GM13977 (cell line): ENCODE data around the gene LMNTD2.

Experiments used
- DNase-seq: peaks from one replicate; pipeline ENCODE4 v3.0.0; 2012; ENCODE audit warnings: low spot score
- CTCF ChIP-seq: IDR thresholded peaks from 2 replicates; pipeline ENCODE4 v1.5.1; 2012; ENCODE audit warnings: mild to moderate bottlenecking, control low read depth; ENCODE audit not compliant: insufficient read depth; ENCODE audit errors: extremely low read depth, missing control alignments
- in situ Hi-C: fragments of 300-500 bp; cut with MboI; formaldehyde crosslinking; loops from one replicate; pipeline ENCODE4 v1.12.0; 2022; ENCODE audit warnings: low sequenced_read_pairs, low pct_unique_long_range_greater_than_20kb, mixed read lengths, inconsistent platforms; ENCODE audit not compliant: unreplicated experiment

LMNTD2 gene

GRCh38 chr11:553083-553987 lies 7.2 kb downstream of the LMNTD2 start:
- in situ Hi-C loops, result loop anchor here (10.0 kb wide), 1 partner anchor 161 kb away; no protein-coding TSS in a partner anchor
- TF ChIP-seq CTCF, result no peak
- no peak for DNase-seq

- no peak for TF ChIP-seq CTCF
- in situ Hi-C loops, result loop anchor here (10.0 kb wide), 1 partner anchor 163 kb away; no protein-coding TSS in a partner anchor
- no peak for DNase-seq
These were observed 8.9 kb downstream of the LMNTD2 start for GRCh38 chr11:551596-551995.

GRCh38 chr11:551131-551530 lies 9.4 kb downstream of the LMNTD2 start:
- no peak for DNase-seq
- in situ Hi-C loops, result loop anchor here (10.0 kb wide), 1 partner anchor 164 kb away; no protein-coding TSS in a partner anchor
- TF ChIP-seq CTCF, result no peak

GRCh38 chr11:550746-551085 lies 9.8 kb downstream of the LMNTD2 start:
- in situ Hi-C loops, result loop anchor here (10.0 kb wide), 1 partner anchor 164 kb away; no protein-coding TSS in a partner anchor
- TF ChIP-seq CTCF, result no peak
- no peak for DNase-seq

GRCh38 chr11:550021-550745 lies 10.4 kb downstream of the LMNTD2 start:
- in situ Hi-C loops, result loop anchor here (10.0 kb wide), 1 partner anchor 165 kb away; no protein-coding TSS in a partner anchor
- no peak for TF ChIP-seq CTCF

GRCh38 chr11:548700-549603 lies 11.6 kb downstream of the LMNTD2 start:
- in situ Hi-C loops, result no loop called here
- no peak for DNase-seq
- TF ChIP-seq CTCF, result no peak

More at GRCh38 chr11:550021-550745, 10.4 kb downstream of the LMNTD2 start:
- no peak for DNase-seq
